Lung (tissue), 16 donors: ENCODE measurements around the gene PCF11. TPM values are rescaled to one million over a fixed set of nuclear protein-coding genes. Genes with fewer than 3 reads are reported as not detected.

ENCODE experiments used
- ATAC-seq: fragments of 200-7000 bp; cut with Tn5 transposase; one replicate; pipeline ENCODE4 v1.9.1; 2020; ENCODE audit warnings: moderate number of reproducible peaks; ENCODE audit not compliant: insufficient read depth, low FRiP score
- DNase-seq, 3 donors: peaks; one replicate each; pipeline ENCODE4 v3.0.0-alpha.2; 2013 to 2017
- H3K27ac ChIP-seq, 2 donors: one replicate each; pipeline ENCODE4 v1.5.1; 2013; ENCODE audit warnings: mild to moderate bottlenecking in 2 of 2, moderate library complexity in 2 of 2, control low read depth in 1 of 2, inconsistent platforms in 1 of 2, low read depth in 1 of 2, low read length in 1 of 2
- H3K27me3 ChIP-seq, 3 donors: one replicate each; pipeline ENCODE4 v1.5.1; 2013; ENCODE audit warnings: low read length in 2 of 3; ENCODE audit not compliant: control insufficient read depth in 3 of 3, insufficient read depth in 3 of 3
- H3K36me3 ChIP-seq, 4 donors: one replicate each; pipeline ENCODE4 v1.5.1; 2013; ENCODE audit warnings: low read length in 4 of 4, mild to moderate bottlenecking in 1 of 4, moderate library complexity in 1 of 4; ENCODE audit not compliant: control insufficient read depth in 4 of 4, insufficient read depth in 4 of 4
- H3K4me1 ChIP-seq, 5 donors: one replicate each; pipeline ENCODE4 v1.5.1; 2013; ENCODE audit warnings: low read length in 5 of 5, mild to moderate bottlenecking in 2 of 5, moderate library complexity in 1 of 5; ENCODE audit not compliant: control insufficient read depth in 5 of 5, insufficient read depth in 5 of 5
- H3K4me3 ChIP-seq: one replicate; pipeline ENCODE4 v1.5.1; 2013; ENCODE audit warnings: mild to moderate bottlenecking, control low read depth, moderate library complexity
- H3K9ac ChIP-seq, 2 donors: one replicate each; pipeline ENCODE4 v1.5.1; 2013; ENCODE audit warnings: low read length in 2 of 2, control low read depth in 1 of 2; ENCODE audit not compliant: insufficient read depth in 1 of 2
- H3K9me3 ChIP-seq, 4 donors: one replicate each; pipeline ENCODE4 v1.5.1; 2013; ENCODE audit warnings: low read length in 3 of 4, mild to moderate bottlenecking in 1 of 4, moderate library complexity in 1 of 4; ENCODE audit not compliant: control insufficient read depth in 4 of 4, insufficient read depth in 3 of 4
- CTCF ChIP-seq: IDR thresholded peaks from 2 replicates; pipeline ENCODE4 v1.5.1; 2012; ENCODE audit warnings: mild to moderate bottlenecking; ENCODE audit errors: control extremely low read depth, extremely low read depth
- WGBS, 2 donors: extraction: QIAGEN DNeasy Blood & Tissue Kit; methylation state at CpG; one replicate each; pipeline ENCODE4 v1.1.7; 2013; 5-methylcytosine and 5-hydroxymethylcytosine counted together
- long read RNA-seq, 5 donors: transcript quantifications; one replicate each; lab custom pipeline, GENCODE V29; 2026
- polyA plus RNA-seq, 2 donors: library from polyadenylated mRNA; stranded (reverse); fragments of 200-250 nt; gene quantifications; one replicate each; pipeline ENCODE4 v1.2.1, GENCODE V29; 2013
- total RNA-seq, 2 donors: library from RNA; depleted of rRNA in 1 of 2; stranded (reverse); fragments of >200 nt in 1 of 2; gene quantifications; one replicate each; pipeline ENCODE4 v1.2.1, GENCODE V29; 2014 to 2021
- donor health status: control.
- donor health status: control.
- donor health status: Bipolar disorder and iron deficiency.
- donor health status: healthy.
- donor health status: DM: yes; HTN: yes; CAD: no.

Gene PCF11
- total RNA-seq, result 10 to 100 TPM; 60.6 to 63.3 TPM
- polyA plus RNA-seq, result 10 to 100 TPM; 28.9 to 29.5 TPM
- long read RNA-seq, donor 1, full-length matches to known transcripts, result 14 of 23 reads
- long read RNA-seq, donor 1, partial matches to known transcripts, result 9 of 23 reads
- long read RNA-seq, donor 1, other reads (novel, unspliced or antisense), result 0 of 23 reads
- long read RNA-seq, donor 2, transcript PCF11-207 (1 exons, 1,720 nt), result major isoform, 6 of 26 reads
- long read RNA-seq, donor 2, partial matches to known transcripts, result 20 of 26 reads
- long read RNA-seq, donor 2, other reads (novel, unspliced or antisense), result 0 of 26 reads
- long read RNA-seq, donor 3, transcript PCF11-207 (1 exons, 1,720 nt), result major isoform, 7 of 7 reads
- long read RNA-seq, donor 3, partial matches to known transcripts, result 0 of 7 reads
- long read RNA-seq, donor 3, other reads (novel, unspliced or antisense), result 0 of 7 reads
- long read RNA-seq, donor 4, transcript PCF11-207 (1 exons, 1,720 nt), result major isoform, 7 of 14 reads
- long read RNA-seq, donor 4, partial matches to known transcripts, result 7 of 14 reads
- long read RNA-seq, donor 4, other reads (novel, unspliced or antisense), result 0 of 14 reads
- long read RNA-seq, donor 5, transcript PCF11-207 (1 exons, 1,720 nt), result major isoform, 15 of 22 reads
- long read RNA-seq, donor 5, partial matches to known transcripts, result 5 of 22 reads
- long read RNA-seq, donor 5, other reads (novel, unspliced or antisense), result 0 of 22 reads

GRCh38 chr11:83156996-83157593 lies at the start of gene PCF11:
Gene PCF11, plus strand, starts transcription at chr11:83157131. Its CDS starts 309 bp downstream, at chr11:83157440.
- H3K27ac ChIP-seq, result peak within 1 kb of the TSS; percentile 97 to 100
- H3K27me3 ChIP-seq, result no peaks in the 10 kb centered on the region
- peak within 1 kb of the TSS; percentile 100 for H3K9ac ChIP-seq
- DNase-seq, result peak in 1 of 3 donors; percentile 100
- ATAC-seq, result peak; percentile 89
- H3K4me3 ChIP-seq, result peak within 1 kb of the TSS; percentile 94
- no peak for TF ChIP-seq CTCF
- H3K36me3 ChIP-seq, result peaks cover 0 to 13% (median 0%) of the 10 kb centered on the region in 4 donors
- H3K4me1 ChIP-seq, result peaks cover 0 to 21% (median 12%) of the 10 kb centered on the region in 5 donors
- WGBS, 2 donors, result 0% methylated on average over 47 to 55 of the region's 55 CpGs
- no peaks in the 10 kb centered on the region for H3K9me3 ChIP-seq

GRCh38 chr11:83112886-83113285 lies 44.0 kb upstream of the PCF11 start:
- Histone ChIP-seq H3K9ac (no peak overlapping the region), H3K4me1 (peaks cover 0 to 5% (median 4%) of the 10 kb centered on the region in 5 donors), H3K9me3 (no peaks in the 10 kb centered on the region), H3K4me3 (no peak overlapping the region), H3K27me3 (no peaks in the 10 kb centered on the region), H3K27ac (no peak overlapping the region), H3K36me3 (no peaks in the 10 kb centered on the region)
- TF ChIP-seq CTCF, result no peak
- WGBS, 2 donors, result 52 to 60% methylated on average over 2 of the region's 2 CpGs
- DNase-seq (no peak), ATAC-seq (no peak)

GRCh38 chr11:83115026-83115425 lies 41.9 kb upstream of the PCF11 start:
- Histone ChIP-seq H3K4me3 (no peak overlapping the region), H3K4me1 (peaks cover 0 to 16% (median 4%) of the 10 kb centered on the region in 5 donors), H3K9ac (no peak overlapping the region), H3K27ac (no peak overlapping the region), H3K27me3 (no peaks in the 10 kb centered on the region), H3K9me3 (no peaks in the 10 kb centered on the region), H3K36me3 (no peaks in the 10 kb centered on the region)
- 82 to 91% methylated on average over 3 of the region's 3 CpGs for WGBS, 2 donors
- ATAC-seq, result no peak
- no peak for DNase-seq
- TF ChIP-seq CTCF, result no peak
